ENCODE data around the gene VPS33B.

- TF ChIP-seq CTCF (IDR thresholded peaks at IDR 0.05) (no peak), POLR2AphosphoS5 (IDR thresholded peaks at IDR 0.05) (no peak), POLR2A (IDR thresholded peaks at IDR 0.05) (no peak)
These were observed 18.5 kb upstream of the VPS33B start for GRCh38 chr15:91040856-91041255.
